Stimulated activated CD8-positive, alpha-beta memory T cell treated with anti-CD3 and anti-CD28 coated beads, Interleukin-15, amount 100 ng/mL, for 48 hours (primary cell): Measurements from ENCODE around the gene PLCB1.
"Not testable (repeated sequence)": the region's sequence is repeated elsewhere in the genome, so short reads cannot be mapped to it uniquely, and the experiment has no call there.

Experiments
- DNase-seq, 2 donors: peaks; one replicate each; pipeline ENCODE4 v3.0.0-alpha.2; 2020; ENCODE audit warnings: low read depth in 2 of 2

Gene PLCB1

GRCh38 chr20:8334641-8335040 lies 202.6 kb downstream of the PLCB1 start:
- no peak for DNase-seq

GRCh38 chr20:8335059-8335458 lies 203.0 kb downstream of the PLCB1 start:
- no peak for DNase-seq

- no peak for DNase-seq
These were observed 203.6 kb downstream of the PLCB1 start for GRCh38 chr20:8335495-8336195.

- DNase-seq, result no peak
These were observed 207.3 kb downstream of the PLCB1 start for GRCh38 chr20:8339349-8339748.

GRCh38 chr20:8342391-8342790 lies 210.3 kb downstream of the PLCB1 start:
- DNase-seq, result no peak

- no peak for DNase-seq
These were observed 212.0 kb downstream of the PLCB1 start for GRCh38 chr20:8344106-8344505.

GRCh38 chr20:8344631-8345030 lies 212.6 kb downstream of the PLCB1 start:
- DNase-seq, result no peak

GRCh38 chr20:8346700-8347270 lies 214.7 kb downstream of the PLCB1 start:
- no peak for DNase-seq

- DNase-seq, result not testable (repeated sequence)
These were observed 218.2 kb downstream of the PLCB1 start for GRCh38 chr20:8350225-8350624.

GRCh38 chr20:8352486-8352885 lies 220.4 kb downstream of the PLCB1 start:
- no peak for DNase-seq

GRCh38 chr20:8353512-8353911 lies 221.4 kb downstream of the PLCB1 start:
- DNase-seq, result no peak

GRCh38 chr20:8355453-8355852 lies 223.4 kb downstream of the PLCB1 start:
- no peak for DNase-seq

- no peak for DNase-seq
These were observed 224.7 kb downstream of the PLCB1 start for GRCh38 chr20:8356806-8357205.

- no peak for DNase-seq
These were observed 225.6 kb downstream of the PLCB1 start for GRCh38 chr20:8357703-8358102.

GRCh38 chr20:8360035-8360434 lies 228.0 kb downstream of the PLCB1 start:
- DNase-seq, result no peak

GRCh38 chr20:8361006-8361652 lies 229.1 kb downstream of the PLCB1 start:
- peak in 1 of 2 donors; percentile 4 for DNase-seq

- DNase-seq, result no peak
These were observed 229.7 kb downstream of the PLCB1 start for GRCh38 chr20:8361779-8362178.

GRCh38 chr20:8362457-8362856 lies 230.4 kb downstream of the PLCB1 start:
- no peak for DNase-seq

- no peak for DNase-seq
These were observed 232.1 kb downstream of the PLCB1 start for GRCh38 chr20:8363970-8364733.

- DNase-seq, result no peak
These were observed 232.6 kb downstream of the PLCB1 start for GRCh38 chr20:8364734-8365078.

GRCh38 chr20:8365634-8366033 lies 233.6 kb downstream of the PLCB1 start:
- no peak for DNase-seq

- no peak for DNase-seq
These were observed 234.3 kb downstream of the PLCB1 start for GRCh38 chr20:8366303-8366923.
